ENCODE data around the gene AP2A2. TPM values are rescaled to one million over a fixed set of nuclear protein-coding genes. Genes with fewer than 3 reads are reported as not detected.

Gene AP2A2
- total and polyA plus RNA-seq, 2 of the 4 experiments (the other 2 are of a cell fraction), result 19.9 to 49.0 TPM

DNA sequence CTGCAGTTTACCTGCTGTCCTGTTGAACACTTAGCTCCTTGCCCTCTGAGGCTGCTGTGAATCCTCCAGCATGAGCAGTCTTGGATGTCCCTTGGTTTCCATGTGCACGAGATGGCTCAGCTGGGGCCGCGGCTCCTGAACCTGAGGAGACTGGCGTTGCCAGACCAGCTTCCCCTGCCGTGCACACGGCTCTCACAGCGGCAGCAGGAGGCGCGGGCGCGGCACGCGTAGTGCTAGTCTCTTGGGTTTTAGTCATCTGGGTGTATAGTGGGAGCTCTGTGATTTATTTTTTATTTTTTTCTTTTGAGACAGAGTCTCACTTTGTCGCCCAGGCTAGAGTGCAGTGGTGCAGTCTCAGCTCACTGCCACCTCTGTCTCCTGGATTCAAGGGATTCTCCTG, 56.1 kb downstream of the AP2A2 start:
- dilution Hi-C loops (cut with HindIII; ENCODE audit: low sequenced_read_pairs, unreplicated experiment) (no loop called here), intact Hi-C loops (cut with micrococcal nuclease) (no loop called here), in situ Hi-C loops (cut with MboI; ENCODE audit: low sequenced_read_pairs) (no loop called here)
- Histone ChIP-seq H4K8ac (ENCODE audit: low read depth in 2 of 2, low read length in 2 of 2) (no peak overlapping the region), H2AK5ac (ENCODE audit: low read depth, low read length) (no peak overlapping the region), H4K91ac (ENCODE audit: insufficient read depth, low read depth, low read length) (no peak overlapping the region), H3K18ac (ENCODE audit: low read depth, low read length) (no peak overlapping the region), H3K4me1 (ENCODE audit: control insufficient read depth, insufficient read depth, low read length) (no peaks in the 10 kb centered on the region), H3K79me1 (ENCODE audit: low read depth in 1 of 2, low read length in 2 of 2) (peaks cover 17 to 46% of the 10 kb centered on the region in 2 experiments), H2BK5ac (ENCODE audit: low read depth, low read length, poor library complexity, severe bottlenecking) (no peak overlapping the region), H3K14ac (replicated peaks; ENCODE audit: low read depth, low read length) (no peak overlapping the region), H3K4ac (ENCODE audit: low read depth, low read length) (no peak overlapping the region), H2BK20ac (ENCODE audit: low read depth, low read length) (no peak overlapping the region), H3K23ac (ENCODE audit: low read depth, low read length) (no peak overlapping the region), H3K9ac (ENCODE audit: low read depth, low read length) (no peak overlapping the region), H3K9me1 (ENCODE audit: insufficient read depth, low read length) (no peaks in the 10 kb centered on the region), H3K4me2 (ENCODE audit: low read depth, low read length) (no peak overlapping the region), H4K20me1 (ENCODE audit: insufficient read depth, low read length) (peaks cover 32% of the 10 kb centered on the region), H3K27ac (ENCODE audit: insufficient read depth, low read length) (no peak overlapping the region), H3K36me3 (ENCODE audit: control insufficient read depth, insufficient read depth, low read length) (peaks cover 66% of the 10 kb centered on the region), H4K5ac (ENCODE audit: low read depth, low read length) (no peak overlapping the region), H2AFZ (replicated peaks; ENCODE audit: low read length, poor library complexity) (no peak overlapping the region), H3K4me3 (ENCODE audit: insufficient read depth, low read depth, low read length) (no peak overlapping the region), H3K27me3 (ENCODE audit: control insufficient read depth, insufficient read depth, low read length) (no peaks in the 10 kb centered on the region), H2AK9ac (replicated peaks; ENCODE audit: low read depth, low read length, poor library complexity) (no peak overlapping the region), H2BK15ac (ENCODE audit: low read depth, low read length) (no peak overlapping the region), H3K56ac (ENCODE audit: extremely low read depth, insufficient read depth, low read length) (no peak overlapping the region), H3K9me3 (ENCODE audit: control insufficient read depth, insufficient read depth, low read length) (no peaks in the 10 kb centered on the region), H2BK120ac (ENCODE audit: low read depth, low read length) (no peak overlapping the region)
- ChIA-PET CTCF (no interaction called here), POLR2A (ENCODE audit: unreplicated experiment) (no interaction called here)
- DNase-seq, result no peak
- no peak for ATAC-seq (ENCODE audit: low read depth)
- no TSS peak for BruUV-seq (replicated peaks)
- WGBS, 2 experiments (ENCODE audit: extremely low coverage in 2 of 2, insufficient read length in 1 of 2), result 94% methylated on average over 3 of the region's 14 CpGs; no CpG with 5 or more reads in 1 of the 2 experiments
- TF ChIP-seq NFE2L2 (IDR thresholded peaks at IDR 0.05; ENCODE audit: low read depth, low read length) (no peak), MXI1 (IDR thresholded peaks at IDR 0.05; ENCODE audit: borderline replicate concordance, low read depth, low read length) (no peak), POLR2A (IDR thresholded peaks at IDR 0.05; ENCODE audit: low read depth, low read length) (no peak), SMC3 (IDR thresholded peaks at IDR 0.05; ENCODE audit: low read depth, low read length) (no peak), RCOR1 (IDR thresholded peaks at IDR 0.05; ENCODE audit: insufficient replicate concordance, low read length) (no peak), CEBPB (IDR thresholded peaks at IDR 0.05; ENCODE audit: low read depth, low read length) (no peak), BHLHE40 (IDR thresholded peaks at IDR 0.05; ENCODE audit: low read depth, low read length) (no peak), RFX5 (IDR thresholded peaks at IDR 0.05; ENCODE audit: low read depth, low read length) (no peak), MAFK (IDR thresholded peaks at IDR 0.05; ENCODE audit: low read depth, low read length) (no peak)
- TF ChIP-seq, protein P1, sequence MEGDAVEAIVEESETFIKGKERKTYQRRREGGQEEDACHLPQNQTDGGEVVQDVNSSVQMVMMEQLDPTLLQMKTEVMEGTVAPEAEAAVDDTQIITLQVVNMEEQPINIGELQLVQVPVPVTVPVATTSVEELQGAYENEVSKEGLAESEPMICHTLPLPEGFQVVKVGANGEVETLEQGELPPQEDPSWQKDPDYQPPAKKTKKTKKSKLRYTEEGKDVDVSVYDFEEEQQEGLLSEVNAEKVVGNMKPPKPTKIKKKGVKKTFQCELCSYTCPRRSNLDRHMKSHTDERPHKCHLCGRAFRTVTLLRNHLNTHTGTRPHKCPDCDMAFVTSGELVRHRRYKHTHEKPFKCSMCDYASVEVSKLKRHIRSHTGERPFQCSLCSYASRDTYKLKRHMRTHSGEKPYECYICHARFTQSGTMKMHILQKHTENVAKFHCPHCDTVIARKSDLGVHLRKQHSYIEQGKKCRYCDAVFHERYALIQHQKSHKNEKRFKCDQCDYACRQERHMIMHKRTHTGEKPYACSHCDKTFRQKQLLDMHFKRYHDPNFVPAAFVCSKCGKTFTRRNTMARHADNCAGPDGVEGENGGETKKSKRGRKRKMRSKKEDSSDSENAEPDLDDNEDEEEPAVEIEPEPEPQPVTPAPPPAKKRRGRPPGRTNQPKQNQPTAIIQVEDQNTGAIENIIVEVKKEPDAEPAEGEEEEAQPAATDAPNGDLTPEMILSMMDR (conservative IDR thresholded peaks at IDR 0.05; ENCODE audit: low read depth, low read length), result no peak
- TF ChIP-seq, protein P2, sequence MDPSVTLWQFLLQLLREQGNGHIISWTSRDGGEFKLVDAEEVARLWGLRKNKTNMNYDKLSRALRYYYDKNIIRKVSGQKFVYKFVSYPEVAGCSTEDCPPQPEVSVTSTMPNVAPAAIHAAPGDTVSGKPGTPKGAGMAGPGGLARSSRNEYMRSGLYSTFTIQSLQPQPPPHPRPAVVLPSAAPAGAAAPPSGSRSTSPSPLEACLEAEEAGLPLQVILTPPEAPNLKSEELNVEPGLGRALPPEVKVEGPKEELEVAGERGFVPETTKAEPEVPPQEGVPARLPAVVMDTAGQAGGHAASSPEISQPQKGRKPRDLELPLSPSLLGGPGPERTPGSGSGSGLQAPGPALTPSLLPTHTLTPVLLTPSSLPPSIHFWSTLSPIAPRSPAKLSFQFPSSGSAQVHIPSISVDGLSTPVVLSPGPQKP (IDR thresholded peaks at IDR 0.05; ENCODE audit: borderline replicate concordance, low read depth, low read length), result no peak

Measured in IMR-90 (cell line).